GM12878 (cell line): ENCODE measurements around the gene FKBP11. TPM values are rescaled to one million over a fixed set of nuclear protein-coding genes. Genes with fewer than 3 reads are reported as not detected.
A peak's percentile ranks its signal among the peaks of the same experiment; 100 is the strongest.

Source experiments
- ASH2L ChIP-seq: fragments of 300-600, 200-600 bp; sonication (generic); IDR thresholded peaks from 2 replicates; pipeline ENCODE4 v1.6.1; 2017; ENCODE audit warnings: low read depth, mild to moderate bottlenecking, borderline replicate concordance
- BACH1 ChIP-seq: fragments of 450-650 bp; IDR thresholded peaks from 2 replicates; pipeline ENCODE4 v1.6.1; 2017; ENCODE audit warnings: mild to moderate bottlenecking, borderline replicate concordance
- BCL11A ChIP-seq: IDR thresholded peaks from 2 replicates; pipeline ENCODE4 v1.6.1; 2011; ENCODE audit warnings: low read depth, low read length
- BHLHE40 ChIP-seq, 2 experiments: fragments of 450-650 bp in 1 of 2; IDR thresholded peaks; 2 replicates each; pipeline ENCODE4 v1.6.1; 2011 to 2017; ENCODE audit warnings: low read depth in 2 of 2, borderline replicate concordance in 1 of 2, improper control_type of control experiment in 1 of 2, low read length in 1 of 2, mild to moderate bottlenecking in 1 of 2
- BRCA1 ChIP-seq: IDR thresholded peaks from 2 replicates; pipeline ENCODE4 v1.6.1; 2011; ENCODE audit warnings: low read depth, low read length, improper control_type of control experiment
- FOXM1 ChIP-seq: IDR thresholded peaks from 2 replicates; pipeline ENCODE4 v1.6.1; 2012; ENCODE audit warnings: low read depth, mild to moderate bottlenecking, inconsistent platforms, low read length, moderate library complexity
- IRF5 ChIP-seq: fragments of 450-650 bp; IDR thresholded peaks from 2 replicates; pipeline ENCODE4 v1.6.1; 2017; ENCODE audit warnings: borderline replicate concordance
- JUND ChIP-seq: IDR thresholded peaks from 2 replicates; pipeline ENCODE4 v1.6.1; 2012; ENCODE audit warnings: low read depth, mild to moderate bottlenecking, low read length, improper control_type of control experiment, moderate library complexity
- MEF2B ChIP-seq: fragments of 450-650 bp; IDR thresholded peaks from 2 replicates; pipeline ENCODE4 v1.6.1; 2018; ENCODE audit warnings: mild to moderate bottlenecking, moderate library complexity; ENCODE audit not compliant: partially characterized antibody, poor library complexity, severe bottlenecking
- MYC ChIP-seq: IDR thresholded peaks from 2 replicates; pipeline ENCODE4 v1.6.1; 2011; ENCODE audit warnings: mild to moderate bottlenecking, low read length, moderate library complexity, inconsistent platforms; ENCODE audit not compliant: insufficient read depth, insufficient replicate concordance, insufficient read length, severe bottlenecking
- NBN ChIP-seq: fragments of 450-650 bp; IDR thresholded peaks from 2 replicates; pipeline ENCODE4 v1.6.1; 2016
- NFXL1 ChIP-seq: fragments of 450-650 bp; IDR thresholded peaks from 2 replicates; pipeline ENCODE4 v1.6.1; 2017; ENCODE audit warnings: antibody characterized with exemption, mild to moderate bottlenecking, borderline replicate concordance
- PAX5 ChIP-seq: IDR thresholded peaks from 2 replicates; pipeline ENCODE4 v1.6.1; 2011; ENCODE audit warnings: low read depth, low read length, borderline replicate concordance
- POLR2AphosphoS2 ChIP-seq: IDR thresholded peaks from 2 replicates; pipeline ENCODE4 v1.6.1; 2011; ENCODE audit warnings: low read depth, mild to moderate bottlenecking, low read length, improper control_type of control experiment, moderate library complexity
- POLR2AphosphoS5 ChIP-seq: IDR thresholded peaks from 2 replicates; pipeline ENCODE4 v1.6.1; 2011; ENCODE audit warnings: mild to moderate bottlenecking, low read length, inconsistent platforms
- PRDM15 ChIP-seq: fragments of 450-650 bp; formaldehyde crosslinking; IDR thresholded peaks from 2 replicates; pipeline ENCODE4 v1.4.0; 2020; ENCODE audit warnings: mild to moderate bottlenecking, moderate library complexity
- RELA ChIP-seq: fragments of 450-650 bp; IDR thresholded peaks from 2 replicates; pipeline ENCODE4 v1.8.0; 2014; ENCODE audit warnings: borderline replicate concordance; ENCODE audit not compliant: partially characterized antibody
- REST ChIP-seq: IDR thresholded peaks from 2 replicates; pipeline ENCODE4 v1.6.1; 2012; ENCODE audit warnings: mild to moderate bottlenecking, low read depth, low read length
- SMAD5 ChIP-seq: IDR thresholded peaks from 2 replicates; pipeline ENCODE4 v1.6.1; 2016; ENCODE audit warnings: antibody characterized with exemption, low read depth
- SP1 ChIP-seq: IDR thresholded peaks from one replicate; pipeline ENCODE4 v1.6.1; 2011; ENCODE audit warnings: low read depth, low read length
- ZBED1 ChIP-seq: IDR thresholded peaks from 2 replicates; pipeline ENCODE4 v1.6.1; 2016; ENCODE audit warnings: borderline replicate concordance
- ZSCAN29 ChIP-seq: fragments of 450-650 bp; IDR thresholded peaks from 2 replicates; pipeline ENCODE4 v1.6.1; 2017; ENCODE audit warnings: mild to moderate bottlenecking, moderate library complexity
- polyA plus RNA-seq, 11 experiments: library from polyadenylated mRNA; depleted of rRNA in 4 of 11; unstranded in 6 of 11; stranded (reverse) in 5 of 11; fragments of >200 nt; fragmentation: Nextera tagmentation in 4 of 11; fragmentation: Illumina TruSeq in 1 of 11; extraction: Ambion mirVana in 4 of 11; extraction: Trizol in 1 of 11; gene quantifications; 1 replicate in 1 of 11; 2 replicates in 10 of 11; pipeline versions ENCODE4 v1.2.1 to v1.2.3, GENCODE V29; 2011 to 2016; ENCODE audit warnings: inconsistent platforms in 2 of 11, missing spikeins in 2 of 11, low read depth in 1 of 11
- total RNA-seq, 4 experiments: library from RNA; depleted of rRNA in 3 of 4; stranded (reverse); fragments of >200 nt in 3 of 4; fragmentation: Illumina TruSeq in 1 of 4; extraction: Trizol in 1 of 4; gene quantifications; 2 replicates each; pipeline versions ENCODE4 v1.2.1 to v1.2.3, GENCODE V29; 2013 to 2021

Gene FKBP11
- total and polyA plus RNA-seq, 10 of the 15 experiments (the other 5 are each of a cell fraction or from before 2014, with no cell fraction given), result 25.0 to 135 (median 56.5) TPM

GRCh38 chr12:48925304-48926011, at the start of gene FKBP11 (continued):
- TF ChIP-seq BHLHE40 (IDR thresholded peaks at IDR 0.05; ENCODE audit: borderline replicate concordance in 1 of 2, low read depth in 2 of 2, low read length in 1 of 2), result no peak; a peak in 1 of 4 replicates
- TF ChIP-seq RELA, result no peak
- no peak for TF ChIP-seq BCL11A
- no peak for TF ChIP-seq MEF2B
- peak; percentile 30; the same call in 1 of the 2 replicates for TF ChIP-seq POLR2AphosphoS2
- no peak for TF ChIP-seq JUND
- TF ChIP-seq MYC, result no peak
- TF ChIP-seq BACH1, result 0 out of 2 replicates have a peak, but pooled peaks have one; percentile 36
- TF ChIP-seq BRCA1, result no peak
- no peak for TF ChIP-seq ZBED1
- 0 out of 2 replicates have a peak, but pooled peaks have one; percentile 66 for TF ChIP-seq ASH2L
- TF ChIP-seq SP1, result no peak
- no peak for TF ChIP-seq SMAD5
- TF ChIP-seq POLR2AphosphoS5, result peak; percentile 75
- TF ChIP-seq NFXL1, result no peak
- no peak for TF ChIP-seq ZSCAN29
- TF ChIP-seq PRDM15 (CRISPR knock-in tag), result no peak
- TF ChIP-seq NBN, result no peak
- TF ChIP-seq IRF5, result no peak
- no peak for TF ChIP-seq FOXM1
- no peak for TF ChIP-seq REST
- TF ChIP-seq PAX5, result peak; percentile 35; the same call in 1 of the 2 replicates
